HL-60 (cell line): ENCODE measurements around the gene SLC6A11.

Experiments
- GABPA ChIP-seq: IDR thresholded peaks from 2 replicates; pipeline ENCODE4 v1.6.1; 2012; ENCODE audit warnings: low read depth
- POLR2AphosphoS5 ChIP-seq: IDR thresholded peaks from 2 replicates; pipeline ENCODE4 v1.6.1; 2012; ENCODE audit warnings: low read depth
- SPI1 ChIP-seq: IDR thresholded peaks from 2 replicates; pipeline ENCODE4 v1.6.1; 2012; ENCODE audit warnings: low read depth, mild to moderate bottlenecking, borderline replicate concordance
- TF ChIP-seq, protein P1 (sequence below): IDR thresholded peaks from one replicate; pipeline ENCODE4 v1.5.1; 2011; ENCODE audit warnings: low read length, control low read depth, inconsistent platforms; ENCODE audit not compliant: insufficient read depth
- TF ChIP-seq, protein P2 (sequence below): IDR thresholded peaks from 2 replicates; pipeline ENCODE4 v1.6.1; 2012; ENCODE audit warnings: low read depth; ENCODE audit not compliant: insufficient replicate concordance

DNA sequence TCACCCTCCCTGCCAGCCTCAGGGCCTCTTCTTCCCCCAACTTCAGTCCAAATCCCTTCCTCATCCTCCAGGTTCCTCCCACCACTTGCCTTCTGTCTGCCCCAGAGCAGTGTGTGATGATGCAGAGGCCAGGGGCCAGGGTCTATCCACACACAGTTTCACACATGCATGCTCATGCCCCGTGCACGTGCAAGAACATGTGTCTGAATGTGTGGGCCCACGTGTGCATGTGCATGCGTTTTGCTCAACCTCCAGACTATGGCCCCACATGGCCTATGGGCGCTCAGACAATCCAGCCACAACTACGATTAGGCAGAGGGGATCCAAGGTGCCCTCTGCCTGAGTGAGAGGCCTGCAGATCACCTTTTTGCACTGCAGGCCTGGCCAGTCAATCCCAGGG lies 144.2 kb downstream of the SLC6A11 start:
- TF ChIP-seq, protein P1, sequence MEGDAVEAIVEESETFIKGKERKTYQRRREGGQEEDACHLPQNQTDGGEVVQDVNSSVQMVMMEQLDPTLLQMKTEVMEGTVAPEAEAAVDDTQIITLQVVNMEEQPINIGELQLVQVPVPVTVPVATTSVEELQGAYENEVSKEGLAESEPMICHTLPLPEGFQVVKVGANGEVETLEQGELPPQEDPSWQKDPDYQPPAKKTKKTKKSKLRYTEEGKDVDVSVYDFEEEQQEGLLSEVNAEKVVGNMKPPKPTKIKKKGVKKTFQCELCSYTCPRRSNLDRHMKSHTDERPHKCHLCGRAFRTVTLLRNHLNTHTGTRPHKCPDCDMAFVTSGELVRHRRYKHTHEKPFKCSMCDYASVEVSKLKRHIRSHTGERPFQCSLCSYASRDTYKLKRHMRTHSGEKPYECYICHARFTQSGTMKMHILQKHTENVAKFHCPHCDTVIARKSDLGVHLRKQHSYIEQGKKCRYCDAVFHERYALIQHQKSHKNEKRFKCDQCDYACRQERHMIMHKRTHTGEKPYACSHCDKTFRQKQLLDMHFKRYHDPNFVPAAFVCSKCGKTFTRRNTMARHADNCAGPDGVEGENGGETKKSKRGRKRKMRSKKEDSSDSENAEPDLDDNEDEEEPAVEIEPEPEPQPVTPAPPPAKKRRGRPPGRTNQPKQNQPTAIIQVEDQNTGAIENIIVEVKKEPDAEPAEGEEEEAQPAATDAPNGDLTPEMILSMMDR, result no peak
- TF ChIP-seq POLR2AphosphoS5, result no peak
- TF ChIP-seq, protein P2, sequence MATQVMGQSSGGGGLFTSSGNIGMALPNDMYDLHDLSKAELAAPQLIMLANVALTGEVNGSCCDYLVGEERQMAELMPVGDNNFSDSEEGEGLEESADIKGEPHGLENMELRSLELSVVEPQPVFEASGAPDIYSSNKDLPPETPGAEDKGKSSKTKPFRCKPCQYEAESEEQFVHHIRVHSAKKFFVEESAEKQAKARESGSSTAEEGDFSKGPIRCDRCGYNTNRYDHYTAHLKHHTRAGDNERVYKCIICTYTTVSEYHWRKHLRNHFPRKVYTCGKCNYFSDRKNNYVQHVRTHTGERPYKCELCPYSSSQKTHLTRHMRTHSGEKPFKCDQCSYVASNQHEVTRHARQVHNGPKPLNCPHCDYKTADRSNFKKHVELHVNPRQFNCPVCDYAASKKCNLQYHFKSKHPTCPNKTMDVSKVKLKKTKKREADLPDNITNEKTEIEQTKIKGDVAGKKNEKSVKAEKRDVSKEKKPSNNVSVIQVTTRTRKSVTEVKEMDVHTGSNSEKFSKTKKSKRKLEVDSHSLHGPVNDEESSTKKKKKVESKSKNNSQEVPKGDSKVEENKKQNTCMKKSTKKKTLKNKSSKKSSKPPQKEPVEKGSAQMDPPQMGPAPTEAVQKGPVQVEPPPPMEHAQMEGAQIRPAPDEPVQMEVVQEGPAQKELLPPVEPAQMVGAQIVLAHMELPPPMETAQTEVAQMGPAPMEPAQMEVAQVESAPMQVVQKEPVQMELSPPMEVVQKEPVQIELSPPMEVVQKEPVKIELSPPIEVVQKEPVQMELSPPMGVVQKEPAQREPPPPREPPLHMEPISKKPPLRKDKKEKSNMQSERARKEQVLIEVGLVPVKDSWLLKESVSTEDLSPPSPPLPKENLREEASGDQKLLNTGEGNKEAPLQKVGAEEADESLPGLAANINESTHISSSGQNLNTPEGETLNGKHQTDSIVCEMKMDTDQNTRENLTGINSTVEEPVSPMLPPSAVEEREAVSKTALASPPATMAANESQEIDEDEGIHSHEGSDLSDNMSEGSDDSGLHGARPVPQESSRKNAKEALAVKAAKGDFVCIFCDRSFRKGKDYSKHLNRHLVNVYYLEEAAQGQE, result no peak
- TF ChIP-seq GABPA, result no peak
- TF ChIP-seq SPI1, result no peak
